HG02763 (cell line): ENCODE data around the gene CCT2.
"Not testable (repeated sequence)": the region's sequence is repeated elsewhere in the genome, so short reads cannot be mapped to it uniquely, and the experiment has no call there.

Source experiments
- ATAC-seq: cut with Tn5 transposase; IDR thresholded peaks from one replicate; pipeline ENCODE4 v1.9.1; 2021; ENCODE audit warnings: mild to moderate bottlenecking, moderate library complexity; ENCODE audit not compliant: unreplicated experiment

Gene CCT2

GRCh38 chr12:69583203-69583602 lies 2.1 kb upstream of the CCT2 start:
- ATAC-seq = no peak

DNA sequence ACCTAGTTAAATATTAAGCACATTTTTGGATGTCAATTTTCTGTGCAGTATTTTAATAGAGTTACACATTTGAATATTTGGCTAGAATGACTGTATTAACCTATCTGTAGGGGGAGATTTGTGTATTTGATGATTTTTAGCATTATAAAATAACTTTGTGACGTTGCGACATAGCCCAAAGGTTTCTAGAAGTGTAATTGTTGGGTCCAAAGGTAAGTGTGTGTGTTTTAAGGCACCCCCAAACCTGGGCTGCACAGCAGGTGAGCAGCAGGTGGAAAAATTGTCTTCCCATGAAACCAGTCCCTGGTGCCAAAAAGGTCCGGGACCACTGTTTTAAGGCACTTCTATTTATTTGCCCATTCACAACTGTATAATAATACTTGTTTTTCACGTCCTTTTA lies 3.3 kb downstream of the CCT2 start:
- no peak for ATAC-seq

GRCh38 chr12:69589082-69589481 lies 3.8 kb downstream of the CCT2 start:
- ATAC-seq = no peak

GRCh38 chr12:69595689-69596088 lies 10.4 kb downstream of the CCT2 start:
- no peak for ATAC-seq

- ATAC-seq = no peak
Measured at GRCh38 chr12:69598174-69598753, 13.0 kb downstream of the CCT2 start.

DNA sequence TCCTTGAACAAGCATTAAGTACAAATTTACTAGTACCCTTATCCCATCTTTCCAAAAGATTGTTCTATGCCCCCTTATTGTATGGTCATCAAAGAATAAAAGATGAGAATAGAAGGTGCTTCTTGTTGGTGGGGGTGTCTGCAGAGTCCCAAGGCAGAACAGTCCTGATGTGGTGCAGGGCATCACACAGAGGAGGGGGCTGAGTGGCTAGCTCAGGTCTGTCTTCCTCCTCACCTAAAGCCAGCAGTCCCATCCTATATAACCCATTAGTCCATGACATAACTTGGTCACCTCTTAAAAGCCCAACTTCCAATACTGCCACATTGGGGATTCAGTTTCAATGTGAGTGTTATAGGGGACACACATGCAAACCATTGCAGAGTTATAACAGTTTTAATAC lies 15.5 kb downstream of the CCT2 start:
- ATAC-seq = no peak

- no peak for ATAC-seq
Measured at GRCh38 chr12:69601962-69602685, 16.9 kb downstream of the CCT2 start.

- ATAC-seq = no peak
Measured at GRCh38 chr12:69602954-69603353, 17.7 kb downstream of the CCT2 start.

DNA sequence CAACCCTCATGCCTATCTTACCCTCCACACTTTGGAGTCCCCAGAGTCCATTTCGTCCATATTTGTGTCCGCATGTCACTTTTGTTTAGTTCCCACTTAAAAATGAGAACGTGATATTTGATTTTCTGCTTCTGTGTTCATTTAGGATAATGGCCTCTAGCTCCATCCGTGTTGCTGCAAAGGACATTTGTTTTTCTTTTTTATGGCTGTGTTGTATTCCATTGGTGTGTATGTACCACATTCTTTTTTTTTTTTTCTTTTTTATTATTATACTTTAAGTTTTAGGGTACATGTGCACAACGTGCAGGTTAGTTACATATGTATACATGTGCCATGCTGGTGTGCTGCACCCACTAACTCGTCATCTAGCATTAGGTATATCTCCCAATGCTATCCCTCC lies 18.3 kb downstream of the CCT2 start:
- ATAC-seq = not testable (repeated sequence)

- not testable (repeated sequence) for ATAC-seq
Measured at GRCh38 chr12:69604275-69604674, 19.0 kb downstream of the CCT2 start.

GRCh38 chr12:69608114-69608513 lies 22.9 kb downstream of the CCT2 start:
- ATAC-seq = no peak

- ATAC-seq = no peak
Measured at GRCh38 chr12:69610126-69610525, 24.9 kb downstream of the CCT2 start.

DNA sequence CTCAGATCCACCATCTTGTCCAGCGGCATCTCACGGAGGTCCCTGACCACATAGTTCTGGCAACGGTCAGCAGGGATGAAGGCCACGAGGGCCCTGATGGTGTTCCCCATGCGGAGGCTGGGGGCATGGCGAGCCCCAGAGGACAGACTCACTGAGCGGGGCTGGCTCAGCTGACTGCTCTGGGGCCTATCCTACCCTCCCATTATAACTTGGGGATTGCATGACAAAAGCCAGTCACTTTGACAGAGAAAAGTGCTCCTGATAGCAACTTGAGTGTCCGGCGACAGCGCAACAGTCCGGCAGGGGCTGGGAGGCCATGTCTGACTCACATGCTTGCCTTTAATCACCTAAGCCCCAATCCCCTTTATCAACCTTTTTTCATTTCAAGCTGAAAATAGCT lies 25.5 kb downstream of the CCT2 start, which contains the start of gene LRRC10:
Gene LRRC10 (minus strand): TSS at position 179 of the 400 bp plus-strand sequence. CDS start 69 bp downstream, at position 110.
- ATAC-seq = no peak

- ATAC-seq = no peak
Measured at GRCh38 chr12:69613351-69613750, 28.1 kb downstream of the CCT2 start.

GRCh38 chr12:69616025-69616424 lies 30.8 kb downstream of the CCT2 start:
- ATAC-seq = no peak

DNA sequence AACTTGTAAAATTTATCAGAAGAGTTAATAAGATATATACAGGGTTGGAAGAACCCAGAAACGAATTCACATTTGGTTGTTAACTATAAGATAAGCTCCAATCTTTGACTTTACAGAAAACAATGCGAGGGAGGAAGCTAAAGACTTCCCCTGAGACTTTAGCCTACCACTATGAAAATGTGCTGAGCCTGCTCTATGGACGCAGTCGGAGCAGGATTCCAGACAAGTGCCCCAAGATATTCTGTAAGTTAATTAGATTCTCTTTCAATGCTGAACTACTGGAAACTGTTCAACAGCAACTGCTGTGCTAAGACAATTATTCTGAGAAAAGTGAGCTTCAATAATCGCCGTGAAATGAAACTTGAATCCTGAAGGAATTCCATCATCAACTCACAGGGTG lies 33.8 kb downstream of the CCT2 start:
- ATAC-seq = no peak

DNA sequence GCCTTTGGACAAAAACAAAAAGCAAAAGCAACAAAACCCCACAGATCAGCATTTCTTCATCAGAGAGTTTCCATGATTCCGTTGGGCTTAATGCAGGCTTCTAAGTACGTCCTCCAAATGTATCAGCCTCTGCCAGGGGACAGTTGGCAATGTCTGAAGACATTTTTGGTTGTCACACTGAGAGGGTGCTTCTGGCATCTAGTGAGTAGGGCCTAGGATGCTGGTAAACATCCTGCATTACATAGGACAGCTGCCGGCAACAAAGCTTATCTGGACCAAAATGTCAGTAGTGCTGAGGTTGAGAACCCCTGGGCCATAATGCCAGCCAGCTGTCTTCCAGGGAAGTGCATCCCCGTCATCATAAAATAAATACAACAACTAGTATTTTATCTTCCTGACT lies 34.8 kb downstream of the CCT2 start:
- ATAC-seq = no peak

DNA sequence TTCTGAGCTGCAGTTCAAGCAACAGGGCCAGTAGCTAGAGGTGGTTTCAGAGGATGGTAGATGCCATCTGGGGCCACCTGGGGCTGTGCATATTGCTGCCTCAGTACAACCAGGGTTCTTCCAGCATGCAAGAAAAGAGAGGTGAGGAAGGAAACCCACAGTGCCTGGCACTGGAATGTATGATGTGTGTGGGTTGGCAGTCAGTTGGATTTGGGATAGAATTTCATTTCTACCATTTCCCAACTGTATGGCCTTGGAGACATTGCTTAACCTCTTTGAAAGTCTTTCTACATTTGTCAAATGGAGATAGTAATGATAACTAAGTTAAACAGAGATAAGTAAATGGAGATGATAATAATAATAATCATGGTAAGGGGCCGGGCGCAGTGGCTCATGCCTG lies 35.7 kb downstream of the CCT2 start:
- ATAC-seq = no peak

- no peak for ATAC-seq
Measured at GRCh38 chr12:69621551-69621950, 36.3 kb downstream of the CCT2 start.

- ATAC-seq = no peak
Measured at GRCh38 chr12:69623970-69624369, 38.7 kb downstream of the CCT2 start.

GRCh38 chr12:69627501-69627900 lies 42.2 kb downstream of the CCT2 start:
- ATAC-seq = no peak

- no peak for ATAC-seq
Measured at GRCh38 chr12:69630191-69630590, 44.9 kb downstream of the CCT2 start.

GRCh38 chr12:69633061-69633460 lies 47.8 kb downstream of the CCT2 start:
- no peak for ATAC-seq
